DOHH2 (cell line): ENCODE results near the gene EIPR1.

ENCODE experiments used
- EZH2phosphoT487 ChIP-seq: fragments of 200-600 bp; sonication (generic); IDR thresholded peaks from 2 replicates; pipeline ENCODE4 v1.6.1; 2017; ENCODE audit warnings: borderline replicate concordance, mild to moderate bottlenecking, antibody characterized with exemption, low read length, moderate library complexity, mixed read lengths
- TF ChIP-seq, protein P1 (sequence below): fragments of 200-600 bp; sonication (generic); IDR thresholded peaks from one replicate; pipeline ENCODE4 v1.5.1; 2014; ENCODE audit warnings: antibody characterized with exemption, mild to moderate bottlenecking, low read depth, low read length; ENCODE audit not compliant: poor library complexity, severe bottlenecking

DNA sequence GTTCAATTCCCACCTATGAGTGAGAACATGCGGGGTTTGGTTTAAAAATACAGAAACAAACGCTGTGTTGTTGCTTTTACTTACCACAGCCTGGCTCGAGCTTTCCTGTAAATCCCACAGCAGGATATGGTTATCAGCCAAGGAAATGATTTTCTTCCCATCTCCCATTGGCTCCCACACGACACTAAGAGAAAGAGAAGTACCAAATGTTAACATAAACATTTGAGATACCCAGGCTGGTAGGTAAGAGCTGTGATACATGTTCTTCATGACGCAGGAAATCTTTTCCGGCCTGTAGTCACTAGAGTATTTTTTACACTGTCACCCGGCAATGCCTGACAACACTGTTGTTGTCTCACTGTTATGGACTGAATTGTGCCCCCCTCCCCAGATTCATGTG is 163.6 kb downstream of the EIPR1 start:
- TF ChIP-seq, protein P1, sequence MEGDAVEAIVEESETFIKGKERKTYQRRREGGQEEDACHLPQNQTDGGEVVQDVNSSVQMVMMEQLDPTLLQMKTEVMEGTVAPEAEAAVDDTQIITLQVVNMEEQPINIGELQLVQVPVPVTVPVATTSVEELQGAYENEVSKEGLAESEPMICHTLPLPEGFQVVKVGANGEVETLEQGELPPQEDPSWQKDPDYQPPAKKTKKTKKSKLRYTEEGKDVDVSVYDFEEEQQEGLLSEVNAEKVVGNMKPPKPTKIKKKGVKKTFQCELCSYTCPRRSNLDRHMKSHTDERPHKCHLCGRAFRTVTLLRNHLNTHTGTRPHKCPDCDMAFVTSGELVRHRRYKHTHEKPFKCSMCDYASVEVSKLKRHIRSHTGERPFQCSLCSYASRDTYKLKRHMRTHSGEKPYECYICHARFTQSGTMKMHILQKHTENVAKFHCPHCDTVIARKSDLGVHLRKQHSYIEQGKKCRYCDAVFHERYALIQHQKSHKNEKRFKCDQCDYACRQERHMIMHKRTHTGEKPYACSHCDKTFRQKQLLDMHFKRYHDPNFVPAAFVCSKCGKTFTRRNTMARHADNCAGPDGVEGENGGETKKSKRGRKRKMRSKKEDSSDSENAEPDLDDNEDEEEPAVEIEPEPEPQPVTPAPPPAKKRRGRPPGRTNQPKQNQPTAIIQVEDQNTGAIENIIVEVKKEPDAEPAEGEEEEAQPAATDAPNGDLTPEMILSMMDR, result no peak
- TF ChIP-seq EZH2phosphoT487, result no peak
